Measurements from ENCODE around the gene ZNF672.
A peak's percentile ranks its signal among the peaks of the same experiment; 100 is the strongest.
"Not testable (repeated sequence)": the region's sequence is repeated elsewhere in the genome, so short reads cannot be mapped to it uniquely, and the experiment has no call there.

ZNF672 gene

DNA sequence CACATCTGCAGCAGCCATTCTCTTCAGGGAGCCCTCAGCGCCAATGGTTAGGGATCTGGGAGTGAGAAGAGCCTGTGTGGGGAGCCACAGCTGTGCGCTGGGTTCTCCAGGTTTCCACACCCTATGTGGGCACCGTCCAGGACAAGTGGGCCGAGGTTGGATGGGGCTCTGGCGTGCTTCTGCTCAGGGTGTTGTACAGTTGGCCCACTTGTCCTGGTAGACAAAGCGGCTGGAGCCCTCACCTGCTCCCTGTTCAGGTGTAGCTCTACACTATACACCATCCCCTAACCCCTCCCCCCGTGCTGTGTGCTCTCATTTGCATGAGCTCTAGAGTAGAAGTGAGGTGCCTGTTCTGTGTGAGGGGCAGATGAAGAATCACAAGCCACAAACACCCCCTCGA lies 24.5 kb upstream of the ZNF672 start:
- no peak for DNase-seq

DNA sequence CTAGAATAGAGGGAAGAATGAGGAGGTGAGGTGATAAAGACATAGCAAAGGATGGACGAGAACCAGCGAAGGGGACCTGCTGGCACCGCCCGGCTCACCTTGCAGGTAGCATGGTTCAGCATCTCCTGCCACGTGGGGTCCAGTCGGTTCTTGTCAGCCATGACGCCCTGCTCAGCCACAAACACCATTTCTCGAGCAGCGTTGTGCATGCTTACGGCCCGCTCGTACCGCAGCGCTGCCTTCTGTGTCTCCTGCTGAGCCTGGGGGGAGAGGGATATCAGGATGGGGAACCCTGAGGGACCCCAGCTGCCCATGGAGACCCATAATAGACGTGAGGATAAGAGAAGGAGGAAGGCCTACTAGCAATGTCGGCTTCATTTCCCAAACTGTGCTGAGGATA lies 23.7 kb upstream of the ZNF672 start:
- DNase-seq, result no peak

DNA sequence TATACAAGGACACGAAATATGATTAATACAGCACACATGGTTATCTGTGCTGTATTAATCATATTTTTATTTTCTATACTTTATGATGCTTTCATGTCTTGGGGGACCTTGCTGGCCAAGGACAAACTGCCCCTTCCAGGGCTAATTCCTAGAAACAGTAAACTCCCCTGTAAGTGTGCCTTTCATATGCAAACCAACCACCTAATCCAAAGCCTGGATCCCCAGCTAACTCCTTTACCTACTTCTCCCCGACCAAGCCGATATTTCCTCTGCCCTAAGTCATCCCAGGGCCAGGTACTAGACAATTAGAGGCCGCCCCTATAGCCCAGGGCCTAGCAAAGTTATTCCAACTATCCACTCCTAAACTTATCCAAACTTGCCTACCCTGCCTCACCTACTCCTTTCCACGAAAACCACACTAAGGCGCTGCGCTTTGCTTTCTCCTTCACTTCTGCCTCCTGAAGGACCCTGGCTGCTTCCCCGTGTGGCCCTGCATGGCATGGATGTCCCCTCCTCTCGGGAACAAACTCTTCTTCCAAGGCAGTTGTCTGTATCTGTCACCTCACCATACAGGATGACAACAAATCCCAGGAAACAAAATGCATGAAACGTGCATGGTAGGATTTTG lies 22.5 kb upstream of the ZNF672 start:
- DNase-seq, result no peak

DNA sequence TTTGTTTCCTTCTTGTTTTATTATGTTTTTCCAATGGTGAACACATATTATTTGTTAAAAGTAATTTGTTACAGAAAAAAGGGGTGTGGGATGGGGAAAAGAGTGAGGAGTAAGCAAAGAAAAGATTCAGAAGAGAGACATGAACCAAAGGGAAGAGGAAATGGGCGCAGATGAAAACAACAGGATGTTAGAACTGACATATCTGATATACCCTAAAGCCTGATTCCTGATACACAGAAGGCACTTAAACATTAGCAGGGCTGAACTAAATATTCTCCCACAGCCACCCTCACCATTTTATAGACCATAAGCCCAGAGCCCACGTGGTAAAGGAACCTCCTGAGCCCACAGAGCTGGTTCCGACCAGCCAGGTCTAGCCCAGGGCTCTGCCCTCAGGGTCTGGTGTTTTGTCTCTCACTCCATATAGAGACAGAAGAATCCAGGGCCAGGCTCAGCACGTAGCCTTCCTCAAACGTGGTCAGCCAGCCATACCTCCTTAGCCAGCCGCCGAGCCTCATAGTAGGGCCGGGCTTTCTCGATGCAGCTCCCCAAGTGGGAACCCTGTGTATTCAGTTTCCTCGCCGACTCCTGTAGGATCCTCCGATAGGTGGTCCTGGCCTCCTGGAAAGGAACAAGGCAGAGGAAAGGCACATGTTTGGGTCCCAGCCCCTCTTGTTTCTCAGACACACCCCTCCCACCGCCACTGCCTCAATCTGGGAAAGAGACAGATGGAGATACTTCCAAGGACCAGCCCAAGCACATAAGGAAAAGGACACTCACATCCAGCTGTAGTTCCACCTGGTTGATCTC lies 21.8 kb upstream of the ZNF672 start:
- no peak for DNase-seq

DNA sequence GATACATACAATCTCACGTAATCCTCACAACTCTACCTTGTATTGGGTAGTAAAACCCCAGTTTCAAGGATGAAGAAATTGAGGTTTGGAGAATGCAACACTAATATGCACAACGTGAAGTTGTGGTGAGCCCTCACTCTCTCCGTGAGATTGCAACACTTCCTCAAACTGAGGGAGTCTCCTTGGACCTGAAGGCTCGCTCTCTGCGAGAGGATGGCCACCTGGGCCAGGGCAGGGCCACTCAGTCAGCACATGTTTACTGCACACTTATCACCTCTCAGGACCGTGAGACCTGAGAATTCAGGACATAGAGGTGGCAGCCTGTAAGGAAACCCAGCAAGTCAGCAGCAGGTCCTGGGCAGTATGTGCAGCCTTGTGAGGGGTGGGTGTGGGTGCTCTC lies 21.0 kb upstream of the ZNF672 start:
- DNase-seq, result no peak

DNA sequence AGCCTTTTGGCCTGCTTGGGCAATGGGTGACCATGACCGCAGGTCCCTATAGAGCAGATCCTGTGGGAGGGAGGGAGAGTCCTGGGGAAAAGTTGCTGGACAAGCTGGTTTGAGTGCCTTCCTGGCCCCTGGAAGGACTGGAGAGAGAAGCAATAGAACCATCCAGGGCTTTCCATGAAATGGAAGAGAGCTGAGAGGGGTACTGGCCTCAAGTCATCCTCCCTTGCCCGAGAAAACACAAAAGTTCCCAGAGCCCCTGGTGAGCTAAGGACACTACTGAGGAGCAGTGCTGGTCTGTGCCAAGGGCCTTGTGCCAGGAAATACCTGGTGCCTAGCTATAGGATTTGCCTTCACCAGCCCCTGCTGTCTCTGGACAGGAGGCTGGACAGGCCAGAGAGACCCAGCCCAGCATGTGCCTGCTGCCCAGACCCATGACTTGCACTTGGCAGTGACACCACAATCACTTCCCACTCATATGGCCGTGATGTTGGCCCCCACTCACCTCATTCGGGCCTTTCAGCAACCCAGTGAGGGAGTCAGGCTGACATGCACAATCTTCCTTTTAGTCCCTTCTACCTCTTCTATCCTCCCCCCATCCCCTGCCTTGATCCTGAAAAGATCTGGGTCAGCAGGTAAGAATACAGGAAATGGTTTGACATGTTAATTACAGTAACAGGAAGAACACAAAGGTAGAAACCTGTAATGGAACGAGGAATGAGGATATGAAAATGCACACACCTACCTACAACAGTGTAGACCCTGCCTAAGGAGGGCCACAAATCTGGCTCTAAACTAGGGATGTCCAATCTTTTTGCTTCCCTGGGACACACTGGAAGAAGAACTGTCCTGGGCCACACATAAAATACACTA lies 19.3 kb upstream of the ZNF672 start:
- no peak for DNase-seq

DNA sequence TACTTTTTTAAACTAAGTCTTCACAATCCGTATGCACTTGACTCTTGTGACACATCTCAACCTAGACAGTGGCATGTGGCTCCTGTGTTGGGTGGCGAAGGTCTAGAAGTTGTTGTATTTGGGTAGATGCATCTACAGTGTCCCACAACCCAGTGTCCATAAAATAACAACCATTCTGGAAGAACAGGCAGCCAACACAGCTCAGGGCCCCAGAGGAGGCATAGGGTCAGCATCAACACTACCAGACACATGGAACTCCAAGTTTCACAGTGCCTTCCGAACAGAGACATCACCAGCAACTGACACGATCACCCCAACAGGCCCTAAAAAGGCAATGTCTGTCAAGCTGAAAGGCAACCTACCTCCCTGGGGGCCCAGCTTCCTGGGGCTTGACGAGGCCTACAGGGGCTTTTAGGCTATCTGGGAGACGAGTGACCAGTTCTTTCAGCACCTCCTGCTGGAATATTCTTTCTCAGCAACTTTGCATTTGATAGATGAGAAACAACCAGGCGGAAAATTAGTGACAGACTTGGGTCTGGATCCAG lies 17.9 kb upstream of the ZNF672 start:
- DNase-seq, result no peak

DNA sequence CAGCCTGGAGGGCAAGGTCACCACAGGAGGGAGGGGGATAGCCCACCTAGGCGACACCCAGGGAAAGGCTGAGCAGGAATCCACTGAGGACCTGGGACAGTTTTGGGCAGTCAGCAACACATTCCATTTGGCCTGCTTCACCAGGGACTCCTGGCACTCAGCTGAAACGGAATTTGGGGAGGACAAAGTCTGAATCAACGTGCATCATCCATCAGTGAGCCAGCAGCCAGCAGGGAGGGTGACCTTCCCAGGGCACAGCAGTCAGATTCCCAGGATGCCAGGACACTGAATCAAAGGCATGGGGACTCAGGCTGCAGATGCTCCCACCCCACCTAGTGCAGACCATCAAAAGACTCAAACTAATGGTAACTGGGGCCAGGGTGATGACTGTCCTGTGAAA lies 16.9 kb upstream of the ZNF672 start:
- no peak for DNase-seq

DNA sequence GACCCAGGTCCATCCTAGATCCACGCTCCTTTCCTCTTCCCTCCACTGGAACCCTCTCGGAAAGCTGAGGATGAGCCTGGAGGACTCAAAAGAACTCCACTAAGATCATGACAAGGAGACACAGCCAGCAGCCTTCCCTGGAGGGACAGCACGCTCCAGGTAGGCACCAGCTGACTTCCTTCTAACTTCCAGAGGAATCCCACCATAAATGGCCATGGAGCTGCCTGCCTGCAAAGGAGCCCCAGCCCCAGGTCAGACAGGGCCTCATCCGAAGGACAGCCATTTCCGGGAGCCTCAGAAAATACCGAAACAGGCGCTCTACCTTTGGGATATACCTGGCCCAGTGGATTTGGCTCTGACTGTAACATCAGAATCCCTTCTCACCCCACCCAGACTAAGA lies 16.4 kb upstream of the ZNF672 start:
- no peak for DNase-seq

DNA sequence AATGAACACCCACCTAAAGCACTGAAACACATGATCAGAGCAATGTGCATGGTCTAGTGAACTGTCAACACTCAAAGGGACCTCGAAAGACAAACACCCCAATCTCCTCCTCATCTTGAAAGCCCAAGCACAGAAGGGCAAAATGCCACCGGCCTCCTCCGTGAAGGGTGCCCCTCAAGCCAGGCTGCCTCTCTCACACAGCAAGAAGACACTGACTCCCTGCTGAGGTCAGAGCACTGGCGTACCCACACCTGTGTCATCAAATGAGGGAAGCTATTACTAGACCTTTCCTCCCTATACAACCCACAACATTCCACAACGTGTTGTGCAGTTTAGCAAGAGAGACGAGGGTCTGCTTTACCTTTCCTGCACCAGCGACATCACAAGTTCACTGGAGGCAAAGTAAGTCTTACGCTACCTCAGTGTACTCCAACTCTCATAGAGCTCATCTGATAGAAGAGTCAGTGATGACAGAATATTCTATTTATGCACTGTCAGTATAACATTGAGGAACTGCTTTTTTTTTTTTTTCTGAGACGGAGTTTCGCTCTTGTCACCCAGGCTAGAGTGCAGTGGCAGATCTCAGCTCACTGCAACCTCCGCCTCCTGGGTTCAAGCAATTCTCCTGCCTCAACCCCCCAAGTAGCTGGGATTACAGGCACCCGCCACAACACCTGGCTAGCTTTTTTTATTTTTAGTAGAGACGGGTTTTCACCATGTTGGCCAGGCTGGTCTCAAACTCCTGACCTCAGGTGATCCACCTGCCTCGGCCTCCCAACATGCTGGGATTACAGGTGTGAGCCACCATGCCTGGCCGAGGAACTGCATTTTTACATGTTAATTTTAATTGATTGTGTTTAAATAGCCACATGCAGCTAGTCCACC lies 15.6 kb upstream of the ZNF672 start:
- no peak for DNase-seq

DNA sequence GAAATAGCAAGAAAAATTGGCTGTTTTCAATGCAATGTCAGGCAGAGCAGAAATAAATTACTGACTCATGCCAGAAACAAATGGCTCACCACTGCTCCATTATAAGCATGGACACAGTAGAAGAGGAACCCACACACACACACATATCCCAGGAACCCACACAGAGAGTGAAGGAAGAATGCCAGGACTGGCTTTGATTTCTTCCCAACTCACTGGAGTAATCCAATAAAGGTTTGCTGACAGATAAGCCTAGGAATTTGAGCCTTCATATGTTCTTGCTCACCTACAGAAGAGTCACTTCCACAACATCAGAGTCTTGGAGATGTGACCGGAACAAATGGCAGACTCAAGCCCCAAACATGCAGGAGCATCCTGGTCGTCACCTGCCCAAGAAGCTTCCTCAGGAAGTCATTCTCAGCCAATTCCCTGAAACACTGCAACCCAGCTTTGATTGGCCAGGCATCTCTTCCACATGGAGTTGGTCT lies 14.5 kb upstream of the ZNF672 start:
- no peak for DNase-seq

DNA sequence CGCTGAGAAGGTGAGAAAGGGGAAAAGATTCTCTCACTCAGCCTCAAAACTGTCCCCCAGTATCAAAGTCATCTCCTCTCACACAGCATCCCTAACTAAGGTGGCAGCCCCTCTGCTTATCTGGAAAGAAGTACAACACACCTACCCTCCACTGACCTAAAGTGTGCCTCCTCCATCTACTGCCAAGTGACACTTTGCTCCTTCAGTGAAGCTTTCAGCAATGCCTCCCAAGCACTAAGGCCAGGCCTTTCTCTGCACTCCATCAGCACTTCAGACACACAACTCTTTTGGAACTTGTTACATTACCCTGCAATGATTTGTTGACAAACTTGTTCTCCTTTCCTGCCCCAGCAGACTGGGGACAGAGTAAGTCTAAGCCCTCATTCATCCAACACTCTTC lies 13.7 kb upstream of the ZNF672 start:
- DNase-seq, result no peak

DNA sequence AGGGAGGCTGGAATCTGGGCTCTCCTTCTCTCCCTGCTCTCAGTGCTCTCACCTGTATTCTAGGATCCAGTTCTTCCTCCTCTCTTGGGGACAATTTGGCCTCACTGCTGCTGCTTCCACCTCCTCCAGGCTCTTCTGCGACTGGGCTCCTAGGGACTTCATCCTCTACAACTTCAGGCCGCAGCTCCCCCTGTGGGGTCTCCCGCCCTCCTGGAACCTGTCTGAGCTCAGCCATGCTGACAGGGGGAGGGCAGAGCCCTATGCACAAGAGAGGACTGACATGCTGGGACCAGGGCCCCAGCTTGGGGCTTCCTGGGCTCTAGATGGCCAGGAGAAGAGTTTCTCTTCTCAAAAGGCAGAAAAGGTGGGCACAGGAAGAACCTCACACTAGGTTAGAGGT lies 13.3 kb upstream of the ZNF672 start:
- DNase-seq, result no peak

DNA sequence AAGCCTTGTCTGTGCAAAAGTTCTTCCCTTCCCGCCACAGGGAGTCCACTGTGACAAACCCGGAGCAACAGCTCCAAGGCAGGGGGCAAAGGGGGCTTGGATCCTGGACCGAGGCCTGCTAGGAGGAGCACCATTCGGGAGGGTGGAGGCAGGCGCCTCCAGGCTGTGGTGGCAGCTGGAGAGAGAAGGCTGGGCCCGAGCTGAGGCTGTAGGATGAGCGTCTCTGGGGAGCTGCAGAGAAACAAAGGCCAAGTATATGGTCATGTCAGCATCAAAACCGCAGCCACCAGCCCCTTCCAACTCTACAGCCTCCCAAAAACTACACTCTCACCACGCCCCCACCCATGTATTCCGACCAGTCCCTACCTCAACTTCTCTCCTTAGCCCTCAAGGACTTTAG lies 12.9 kb upstream of the ZNF672 start:
- no peak for DNase-seq

DNA sequence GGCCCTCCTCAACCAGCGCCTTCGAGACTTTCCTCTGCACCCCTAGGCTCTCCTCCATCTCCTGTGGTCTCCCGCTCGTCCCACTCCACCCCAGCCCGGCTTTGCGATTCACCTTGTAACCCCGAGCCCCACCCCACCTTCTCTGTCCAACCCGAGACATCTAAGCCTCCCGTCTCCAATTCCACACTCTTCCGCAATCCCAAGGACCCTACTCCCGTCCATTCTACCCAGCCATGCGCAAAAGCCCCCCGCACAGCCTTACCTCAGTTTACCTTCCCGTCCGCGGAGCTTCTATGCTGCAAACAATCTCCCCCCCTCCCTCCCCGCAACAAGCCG lies 12.5 kb upstream of the ZNF672 start:
- peak; percentile 25 for DNase-seq

DNA sequence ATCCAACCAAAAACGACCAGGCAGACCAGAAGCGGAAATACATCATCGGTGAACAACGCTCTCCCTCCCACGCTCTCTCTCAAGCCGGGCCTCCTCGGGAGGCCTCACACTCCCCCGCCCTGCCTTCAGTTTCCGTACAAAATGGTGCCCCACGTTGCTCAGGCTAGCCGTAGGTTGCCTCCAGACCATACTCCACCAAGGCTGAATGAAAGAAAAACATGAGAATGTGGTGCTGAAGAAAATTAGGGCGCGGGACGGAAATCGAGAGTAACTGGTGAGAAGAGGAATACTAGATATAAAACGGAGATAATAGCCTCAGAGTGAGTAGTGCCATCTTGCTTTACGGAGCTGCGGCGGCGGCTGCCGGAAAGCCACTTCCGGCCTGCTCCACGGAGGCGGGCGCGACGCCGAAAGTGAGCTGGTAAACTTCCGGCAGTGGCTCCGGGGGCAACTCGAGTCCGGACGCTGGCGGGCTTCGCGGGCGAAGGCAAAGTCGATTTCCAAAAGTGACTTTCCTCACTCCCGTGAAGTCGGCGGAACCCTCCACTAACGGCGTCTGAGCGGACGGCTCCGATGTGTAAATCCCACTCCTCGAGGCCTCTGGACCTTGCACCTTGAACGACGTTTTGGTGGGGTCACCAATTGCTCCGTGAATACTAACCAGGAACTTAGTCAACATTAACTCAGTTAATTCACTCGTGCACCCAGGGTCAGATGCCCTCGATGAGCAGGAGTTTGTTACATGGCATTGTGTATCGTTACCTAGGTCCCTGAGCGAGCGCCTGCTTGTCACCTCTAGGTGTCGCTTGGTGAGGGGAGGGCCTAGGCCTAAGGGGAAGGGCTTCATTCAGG lies 11.9 kb upstream of the ZNF672 start, which contains the start of gene SH3BP5L:
Gene SH3BP5L (minus strand): TSS at position 7 of the 852 bp plus-strand sequence. CDS start 980 bp downstream, outside the sequence.
- peak; percentile 87 for DNase-seq

DNA sequence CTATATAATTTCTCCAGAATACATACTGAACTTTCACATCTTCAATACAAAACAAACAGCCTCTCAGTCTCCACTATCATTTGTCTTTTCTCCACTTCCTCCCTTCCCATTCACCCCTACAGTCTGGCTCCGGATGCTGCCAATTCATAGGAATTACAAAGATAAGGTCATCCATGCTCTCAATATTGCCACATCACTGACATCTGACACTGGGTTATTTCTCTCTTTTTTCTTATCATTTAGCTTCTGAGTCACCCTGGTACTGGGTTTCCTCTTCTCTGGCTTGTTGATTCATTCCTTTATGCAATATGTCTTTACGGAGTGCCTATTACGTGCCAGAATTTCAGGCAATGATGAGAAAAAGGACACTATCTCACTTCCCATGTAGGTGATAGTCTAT lies 9.2 kb upstream of the ZNF672 start:
- no peak for DNase-seq

DNA sequence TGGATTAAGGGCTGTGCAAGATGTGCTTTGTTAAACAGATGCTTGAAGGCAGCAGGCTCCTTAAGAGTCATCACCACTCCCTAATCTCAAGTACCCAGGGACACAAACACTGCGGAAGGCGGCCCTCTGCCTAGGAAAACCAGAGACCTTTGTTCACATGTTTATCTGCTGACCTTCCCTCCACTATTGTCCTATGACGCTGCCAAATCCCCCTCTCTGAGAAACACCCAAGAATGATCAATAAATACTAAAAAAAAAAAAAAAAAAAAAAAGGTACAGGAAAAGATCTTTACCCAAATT lies 7.4 kb upstream of the ZNF672 start:
- DNase-seq, result not testable (repeated sequence)

DNA sequence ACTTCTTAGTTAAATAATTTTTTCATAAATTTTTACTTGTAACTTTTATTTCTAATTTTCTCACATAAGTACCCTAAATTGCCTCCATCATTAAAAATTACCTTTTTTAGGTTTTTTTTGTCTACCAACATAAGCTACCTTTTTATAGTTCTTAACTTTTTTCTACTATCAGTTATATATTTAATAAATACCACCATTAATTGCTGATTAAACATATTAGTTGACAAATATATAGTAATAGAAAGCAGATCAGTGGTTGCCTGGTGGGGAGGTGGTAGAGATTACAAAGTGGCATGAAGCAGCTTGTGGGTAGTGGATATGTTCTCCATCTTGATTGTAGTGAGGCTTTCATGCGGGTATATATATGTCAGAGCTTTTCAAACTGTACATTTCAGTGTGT lies 6.2 kb upstream of the ZNF672 start:
- DNase-seq, result no peak

DNA sequence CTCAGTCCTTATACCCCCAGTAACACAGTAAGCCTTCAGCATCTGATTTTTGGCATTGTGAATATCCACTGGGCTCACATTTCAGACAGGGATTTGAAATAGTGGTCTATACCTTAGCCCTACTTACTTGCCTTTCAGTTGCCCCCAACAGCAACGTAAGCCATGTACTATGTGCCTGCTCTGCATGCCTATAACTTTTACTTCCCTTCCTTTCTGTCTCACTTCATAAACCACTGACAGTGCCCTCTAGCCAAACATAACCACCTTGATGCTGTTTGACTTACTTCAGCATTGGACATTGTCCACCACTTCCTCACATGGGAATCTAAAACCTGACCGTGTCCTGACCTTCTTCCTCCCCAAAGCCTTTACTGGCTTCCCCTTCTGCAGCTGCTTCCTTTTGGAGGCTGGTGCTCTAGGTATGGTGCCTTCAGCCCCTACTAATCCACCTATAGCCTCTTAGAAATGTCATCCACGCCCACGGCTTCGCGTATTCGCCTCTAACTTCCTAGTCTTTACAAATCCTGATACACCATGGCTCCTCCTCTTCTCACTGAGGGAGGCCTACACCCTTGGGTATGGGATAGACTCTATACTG lies 3.6 kb upstream of the ZNF672 start:
- DNase-seq, result no peak

Data from activated CD8-positive, alpha-beta memory T cell treated with anti-CD3 and anti-CD28 coated beads, Interleukin-2, amount 50 U/mL, for 4 hours (primary cell).